Measurements from ENCODE around the gene MAOA.

DNA sequence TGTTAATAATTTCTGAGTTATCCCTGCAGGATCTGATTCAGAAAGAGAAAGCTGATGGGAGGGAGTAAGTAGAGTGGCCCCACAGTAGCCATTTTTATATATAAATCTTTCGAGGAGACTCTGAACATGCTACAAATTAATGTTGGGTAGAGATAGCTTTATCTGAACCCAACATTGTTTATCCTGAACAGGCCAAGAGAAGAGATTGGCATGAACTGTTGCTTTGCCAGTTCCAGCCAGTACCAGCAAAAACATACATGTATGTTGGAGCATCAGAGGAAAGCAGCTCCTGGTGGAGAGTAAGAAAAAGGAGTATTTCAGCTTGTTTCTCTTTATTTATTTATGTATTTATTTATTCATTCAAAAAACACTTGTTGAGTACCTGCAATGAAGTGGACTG, 1.6 kb downstream of the MAOA start:
- TF ChIP-seq, protein P1, sequence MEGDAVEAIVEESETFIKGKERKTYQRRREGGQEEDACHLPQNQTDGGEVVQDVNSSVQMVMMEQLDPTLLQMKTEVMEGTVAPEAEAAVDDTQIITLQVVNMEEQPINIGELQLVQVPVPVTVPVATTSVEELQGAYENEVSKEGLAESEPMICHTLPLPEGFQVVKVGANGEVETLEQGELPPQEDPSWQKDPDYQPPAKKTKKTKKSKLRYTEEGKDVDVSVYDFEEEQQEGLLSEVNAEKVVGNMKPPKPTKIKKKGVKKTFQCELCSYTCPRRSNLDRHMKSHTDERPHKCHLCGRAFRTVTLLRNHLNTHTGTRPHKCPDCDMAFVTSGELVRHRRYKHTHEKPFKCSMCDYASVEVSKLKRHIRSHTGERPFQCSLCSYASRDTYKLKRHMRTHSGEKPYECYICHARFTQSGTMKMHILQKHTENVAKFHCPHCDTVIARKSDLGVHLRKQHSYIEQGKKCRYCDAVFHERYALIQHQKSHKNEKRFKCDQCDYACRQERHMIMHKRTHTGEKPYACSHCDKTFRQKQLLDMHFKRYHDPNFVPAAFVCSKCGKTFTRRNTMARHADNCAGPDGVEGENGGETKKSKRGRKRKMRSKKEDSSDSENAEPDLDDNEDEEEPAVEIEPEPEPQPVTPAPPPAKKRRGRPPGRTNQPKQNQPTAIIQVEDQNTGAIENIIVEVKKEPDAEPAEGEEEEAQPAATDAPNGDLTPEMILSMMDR (IDR thresholded peaks at IDR 0.05): no peak
- TF ChIP-seq POLR2A (IDR thresholded peaks at IDR 0.05): no peak

Data from right lobe of liver (tissue), 4 donors.